Fibroblast of villous mesenchyme (primary cell): Measurements from ENCODE around the gene SMIM14. TPM values are rescaled to one million over a fixed set of nuclear protein-coding genes. Genes with fewer than 3 reads are reported as not detected.
A peak's percentile ranks its signal among the peaks of the same experiment; 100 is the strongest.
"Not testable (repeated sequence)": the region's sequence is repeated elsewhere in the genome, so short reads cannot be mapped to it uniquely, and the experiment has no call there.

Source experiments
- DNase-seq: peaks from one replicate; pipeline ENCODE4 v3.0.0-alpha.2; 2010; ENCODE audit warnings: low read depth
- H3K4me3 ChIP-seq: 2 replicates; pipeline ENCODE4 v1.5.1; 2011; ENCODE audit warnings: low read depth, mild to moderate bottlenecking, low read length
- CTCF ChIP-seq: IDR thresholded peaks from 2 replicates; pipeline ENCODE4 v1.5.1; 2012; ENCODE audit warnings: low read depth, mild to moderate bottlenecking, low read length; ENCODE audit not compliant: insufficient read depth
- total RNA-seq: library from RNA; depleted of rRNA; stranded (reverse); fragments of >200 nt; gene quantifications from 2 replicates; pipeline ENCODE4 v1.2.3, GENCODE V29; 2012

The SMIM14 gene
- total RNA-seq, 1 donor, result 29.4 TPM

GRCh38 chr4:39548425-39549067 lies 90.1 kb downstream of the SMIM14 start:
- peak; percentile 84 for DNase-seq
- no peak for TF ChIP-seq CTCF
- no peak overlapping the region for H3K4me3 ChIP-seq

GRCh38 chr4:39544580-39545315 lies 93.9 kb downstream of the SMIM14 start:
- peak; percentile 67 for DNase-seq
- no peak overlapping the region for H3K4me3 ChIP-seq
- TF ChIP-seq CTCF, result no peak

GRCh38 chr4:39544080-39544479 lies 94.6 kb downstream of the SMIM14 start:
- DNase-seq, H3K4me3 ChIP-seq: not testable (repeated sequence)

GRCh38 chr4:39543034-39543433 lies 95.6 kb downstream of the SMIM14 start:
- no peak for DNase-seq
- TF ChIP-seq CTCF, result no peak
- H3K4me3 ChIP-seq, result no peak overlapping the region

GRCh38 chr4:39542611-39543012 lies 96.1 kb downstream of the SMIM14 start:
- H3K4me3 ChIP-seq, result no peak overlapping the region
- no peak for DNase-seq
- no peak for TF ChIP-seq CTCF

- H3K4me3 ChIP-seq, result no peak overlapping the region
- peak; percentile 49 for DNase-seq
- TF ChIP-seq CTCF, result no peak
Observed at GRCh38 chr4:39541987-39542610, 96.6 kb downstream of the SMIM14 start.

- no peak for DNase-seq
- TF ChIP-seq CTCF, result no peak
- H3K4me3 ChIP-seq, result no peak overlapping the region
Observed at GRCh38 chr4:39539089-39539611, 99.5 kb downstream of the SMIM14 start.
